GM19193 (cell line): ENCODE data around the gene SPTBN1.

ENCODE experiments used
- POLR2A ChIP-seq: IDR thresholded peaks from 4 replicates; pipeline ENCODE4 v1.6.1; 2011; ENCODE audit not compliant: insufficient read depth, insufficient read length; ENCODE audit errors: extremely low read depth

The SPTBN1 gene

GRCh38 chr2:54455131-54455562 is 980 bp upstream of the SPTBN1 start:
- no peak for TF ChIP-seq POLR2A

- TF ChIP-seq POLR2A, result no peak
Observed at GRCh38 chr2:54456362-54456611, 160 bp downstream of the SPTBN1 start.

- no peak for TF ChIP-seq POLR2A
Observed at GRCh38 chr2:54456612-54457322, 640 bp downstream of the SPTBN1 start.

- no peak for TF ChIP-seq POLR2A
Observed at GRCh38 chr2:54457323-54458023, 1.3 kb downstream of the SPTBN1 start.

- no peak for TF ChIP-seq POLR2A
Observed at GRCh38 chr2:54459037-54459441, 2.9 kb downstream of the SPTBN1 start.

GRCh38 chr2:54461261-54461660 is 5.1 kb downstream of the SPTBN1 start:
- TF ChIP-seq POLR2A, result no peak

GRCh38 chr2:54464341-54464740 is 8.2 kb downstream of the SPTBN1 start:
- no peak for TF ChIP-seq POLR2A

GRCh38 chr2:54465143-54465542 is 9.0 kb downstream of the SPTBN1 start:
- TF ChIP-seq POLR2A, result no peak

- TF ChIP-seq POLR2A, result no peak
Observed at GRCh38 chr2:54466870-54467269, 10.7 kb downstream of the SPTBN1 start.

- no peak for TF ChIP-seq POLR2A
Observed at GRCh38 chr2:54468673-54469072, 12.5 kb downstream of the SPTBN1 start.

GRCh38 chr2:54469484-54470053 is 13.4 kb downstream of the SPTBN1 start:
- TF ChIP-seq POLR2A, result no peak

- no peak for TF ChIP-seq POLR2A
Observed at GRCh38 chr2:54470266-54470938, 14.3 kb downstream of the SPTBN1 start.

GRCh38 chr2:54471221-54471711 is 15.1 kb downstream of the SPTBN1 start:
- no peak for TF ChIP-seq POLR2A

GRCh38 chr2:54473851-54474250 is 17.7 kb downstream of the SPTBN1 start:
- TF ChIP-seq POLR2A, result no peak

- TF ChIP-seq POLR2A, result no peak
Observed at GRCh38 chr2:54475285-54475684, 19.2 kb downstream of the SPTBN1 start.

- TF ChIP-seq POLR2A, result no peak
Observed at GRCh38 chr2:54475919-54476318, 19.8 kb downstream of the SPTBN1 start.

GRCh38 chr2:54476852-54477251 is 20.7 kb downstream of the SPTBN1 start:
- no peak for TF ChIP-seq POLR2A

GRCh38 chr2:54477896-54478295 is 21.8 kb downstream of the SPTBN1 start:
- no peak for TF ChIP-seq POLR2A
